ENCODE measurements around the gene PPP1R12C.

DNA sequence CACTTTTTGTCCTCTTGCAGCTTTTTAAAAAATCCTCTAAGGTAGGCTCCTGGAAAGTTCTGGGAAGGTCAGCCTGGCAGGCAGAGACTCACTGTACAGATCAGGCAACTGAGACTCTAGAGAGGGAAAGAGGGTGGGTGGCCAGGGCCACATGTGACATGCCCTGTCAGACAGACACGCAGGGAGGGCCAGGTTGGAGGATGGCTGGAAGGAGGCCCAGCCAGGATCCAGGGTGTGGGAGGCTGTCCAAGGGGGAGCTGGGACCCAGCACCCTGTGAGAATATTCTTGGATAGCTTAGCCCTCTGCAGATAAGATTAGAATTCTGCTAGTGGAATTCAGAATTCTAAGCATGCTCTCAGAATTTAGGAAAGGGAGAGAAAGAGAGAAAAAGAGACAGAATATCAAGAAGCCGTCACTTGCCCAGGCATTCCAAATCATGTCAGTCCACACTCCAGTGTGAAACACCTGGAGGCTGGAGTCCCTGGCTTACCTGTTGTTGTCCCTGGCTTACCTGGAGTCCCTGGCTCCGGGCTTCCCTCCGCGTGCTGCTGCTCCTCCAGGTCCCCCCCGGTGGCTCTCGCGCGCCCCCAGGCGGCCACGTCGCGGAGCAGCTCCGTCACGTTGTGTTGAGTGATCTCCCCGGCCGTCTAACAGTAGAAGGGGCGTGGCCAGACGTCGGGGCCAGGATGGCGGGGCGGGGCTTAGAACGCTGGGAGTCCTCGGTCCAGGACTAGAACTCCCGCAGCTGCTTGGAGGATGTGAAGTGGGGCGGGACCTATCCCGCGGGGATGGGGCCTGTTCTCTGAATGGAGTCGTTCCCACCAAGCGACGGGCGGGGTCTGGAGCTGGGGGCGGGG, 42.9 kb upstream of the PPP1R12C start:
- 0 out of 2 replicates have a peak, but pooled peaks have one; percentile 16 for TF ChIP-seq POLR2AphosphoS5 (IDR thresholded peaks at IDR 0.05; ENCODE audit: low read depth, low read length)
- no peak for TF ChIP-seq REST (IDR thresholded peaks at IDR 0.05; ENCODE audit: insufficient read depth in 1 of 2, low read depth in 2 of 2, low read length in 2 of 2)
- TF ChIP-seq TAF1 (IDR thresholded peaks at IDR 0.05; ENCODE audit: borderline replicate concordance, insufficient read depth, low read length): no peak
